ENCODE data around the gene GRID1. TPM values are rescaled to one million over a fixed set of nuclear protein-coding genes. Genes with fewer than 3 reads are reported as not detected.

GRID1 gene
- total RNA-seq, 2 experiments from 2014 or later, result not detected

- no peak overlapping the region for H3K27ac Mint-ChIP-seq
- H3K4me1 Mint-ChIP-seq, result no peaks in the 10 kb centered on the region
- H3K9me3 Mint-ChIP-seq, result no peaks in the 10 kb centered on the region
- H3K36me3 Mint-ChIP-seq (ENCODE audit: low read depth), result no peaks in the 10 kb centered on the region
- H3K27me3 Mint-ChIP-seq, result no peaks in the 10 kb centered on the region
- CTCF ChIA-PET, result no interaction called here
- H3K4me3 Mint-ChIP-seq, result no peak overlapping the region
- DNase-seq, result no peak
- POLR2A ChIA-PET, result no interaction called here
Measured at GRCh38 chr10:86231796-86232560, 134.6 kb downstream of the GRID1 start.

- H3K9me3 Mint-ChIP-seq, result no peaks in the 10 kb centered on the region
- CTCF ChIA-PET, result no interaction called here
- POLR2A ChIA-PET, result no interaction called here
- H3K36me3 Mint-ChIP-seq (ENCODE audit: low read depth), result no peaks in the 10 kb centered on the region
- no peak overlapping the region for H3K4me3 Mint-ChIP-seq
- no peak overlapping the region for H3K27ac Mint-ChIP-seq
- no peaks in the 10 kb centered on the region for H3K4me1 Mint-ChIP-seq
- no peak for DNase-seq
- H3K27me3 Mint-ChIP-seq, result no peaks in the 10 kb centered on the region
Measured at GRCh38 chr10:86230557-86231180, 135.9 kb downstream of the GRID1 start.

- POLR2A ChIA-PET, result no interaction called here
Measured at GRCh38 chr10:86229811-86230556, 136.6 kb downstream of the GRID1 start.

GRCh38 chr10:86229376-86229775 is 137.2 kb downstream of the GRID1 start:
- POLR2A ChIA-PET, result no interaction called here
- no peak for DNase-seq
- no peaks in the 10 kb centered on the region for H3K27me3 Mint-ChIP-seq
- CTCF ChIA-PET, result no interaction called here
- H3K4me3 Mint-ChIP-seq, result no peak overlapping the region
- no peaks in the 10 kb centered on the region for H3K36me3 Mint-ChIP-seq (ENCODE audit: low read depth)
- H3K9me3 Mint-ChIP-seq, result no peaks in the 10 kb centered on the region
- no peak overlapping the region for H3K27ac Mint-ChIP-seq
- no peaks in the 10 kb centered on the region for H3K4me1 Mint-ChIP-seq

More at GRCh38 chr10:86229811-86230556, 136.6 kb downstream of the GRID1 start:
- Mint-ChIP-seq H3K4me3 (no peak overlapping the region), H3K27ac (no peak overlapping the region), H3K9me3 (no peaks in the 10 kb centered on the region), H3K4me1 (no peaks in the 10 kb centered on the region), H3K36me3 (ENCODE audit: low read depth) (no peaks in the 10 kb centered on the region), H3K27me3 (no peaks in the 10 kb centered on the region)
- CTCF ChIA-PET, result no interaction called here
- DNase-seq, result no peak

- no peak overlapping the region for H3K27ac Mint-ChIP-seq
- H3K4me3 Mint-ChIP-seq, result no peak overlapping the region
- H3K36me3 Mint-ChIP-seq (ENCODE audit: low read depth), result no peaks in the 10 kb centered on the region
- CTCF ChIA-PET, result no interaction called here
- H3K9me3 Mint-ChIP-seq, result no peaks in the 10 kb centered on the region
- no peaks in the 10 kb centered on the region for H3K27me3 Mint-ChIP-seq
- no peaks in the 10 kb centered on the region for H3K4me1 Mint-ChIP-seq
- POLR2A ChIA-PET, result interaction anchor here (0.8 kb wide), 1 partner anchor 9 kb away, joined by 3 read pairs; no protein-coding TSS in a partner anchor
- no peak for DNase-seq
Measured at GRCh38 chr10:86227501-86228258, 138.9 kb downstream of the GRID1 start.

- H3K4me3 Mint-ChIP-seq, result no peak overlapping the region
- H3K9me3 Mint-ChIP-seq, result no peaks in the 10 kb centered on the region
- no peak overlapping the region for H3K27ac Mint-ChIP-seq
- DNase-seq, result no peak
- H3K27me3 Mint-ChIP-seq, result no peaks in the 10 kb centered on the region
- CTCF ChIA-PET, result no interaction called here
- H3K4me1 Mint-ChIP-seq, result no peaks in the 10 kb centered on the region
- POLR2A ChIA-PET, result interaction anchor here (0.8 kb wide), 1 partner anchor 9 kb away, joined by 3 read pairs; no protein-coding TSS in a partner anchor
- H3K36me3 Mint-ChIP-seq (ENCODE audit: low read depth), result no peaks in the 10 kb centered on the region
Measured at GRCh38 chr10:86226781-86227201, 139.8 kb downstream of the GRID1 start.

- CTCF ChIA-PET, result no interaction called here
- H3K9me3 Mint-ChIP-seq, result no peaks in the 10 kb centered on the region
- H3K27me3 Mint-ChIP-seq, result no peaks in the 10 kb centered on the region
- POLR2A ChIA-PET, result no interaction called here
- H3K4me3 Mint-ChIP-seq, result no peak overlapping the region
- H3K27ac Mint-ChIP-seq, result no peak overlapping the region
- no peaks in the 10 kb centered on the region for H3K4me1 Mint-ChIP-seq
- no peak for DNase-seq
- H3K36me3 Mint-ChIP-seq (ENCODE audit: low read depth), result no peaks in the 10 kb centered on the region
Measured at GRCh38 chr10:86226016-86226415, 140.6 kb downstream of the GRID1 start.

GRCh38 chr10:86225103-86225782 is 141.4 kb downstream of the GRID1 start:
- Mint-ChIP-seq H3K4me3 (no peak overlapping the region), H3K27ac (no peak overlapping the region), H3K36me3 (ENCODE audit: low read depth) (no peaks in the 10 kb centered on the region), H3K4me1 (no peaks in the 10 kb centered on the region), H3K9me3 (no peaks in the 10 kb centered on the region), H3K27me3 (no peaks in the 10 kb centered on the region)
- POLR2A ChIA-PET, result no interaction called here
- CTCF ChIA-PET, result no interaction called here
- DNase-seq, result no peak

- POLR2A ChIA-PET, result no interaction called here
- Mint-ChIP-seq H3K36me3 (ENCODE audit: low read depth) (no peaks in the 10 kb centered on the region), H3K27me3 (no peaks in the 10 kb centered on the region), H3K27ac (no peak overlapping the region), H3K4me1 (no peaks in the 10 kb centered on the region), H3K9me3 (no peaks in the 10 kb centered on the region), H3K4me3 (no peak overlapping the region)
- DNase-seq, result no peak
- CTCF ChIA-PET, result no interaction called here
Measured at GRCh38 chr10:86224354-86225102, 142.1 kb downstream of the GRID1 start.

GRCh38 chr10:86223256-86223655 is 143.3 kb downstream of the GRID1 start:
- ChIA-PET CTCF (no interaction called here), POLR2A (no interaction called here)
- no peak for DNase-seq
- Mint-ChIP-seq H3K9me3 (no peaks in the 10 kb centered on the region), H3K27ac (no peak overlapping the region), H3K36me3 (ENCODE audit: low read depth) (no peaks in the 10 kb centered on the region), H3K27me3 (no peaks in the 10 kb centered on the region), H3K4me3 (no peak overlapping the region), H3K4me1 (no peaks in the 10 kb centered on the region)

- CTCF ChIA-PET, result no interaction called here
Measured at GRCh38 chr10:86222687-86223086, 143.9 kb downstream of the GRID1 start.

GRCh38 chr10:86222336-86222650 is 144.3 kb downstream of the GRID1 start:
- no peak overlapping the region for H3K4me3 Mint-ChIP-seq
- DNase-seq, result no peak
- ChIA-PET CTCF (no interaction called here), POLR2A (no interaction called here)
- H3K27ac Mint-ChIP-seq, result no peak overlapping the region
- no peaks in the 10 kb centered on the region for H3K9me3 Mint-ChIP-seq
- H3K36me3 Mint-ChIP-seq (ENCODE audit: low read depth), result no peaks in the 10 kb centered on the region
- H3K4me1 Mint-ChIP-seq, result no peaks in the 10 kb centered on the region
- no peaks in the 10 kb centered on the region for H3K27me3 Mint-ChIP-seq

More at GRCh38 chr10:86222687-86223086, 143.9 kb downstream of the GRID1 start:
- no peaks in the 10 kb centered on the region for H3K36me3 Mint-ChIP-seq (ENCODE audit: low read depth)
- H3K27me3 Mint-ChIP-seq, result no peaks in the 10 kb centered on the region
- no peak for DNase-seq
- H3K4me3 Mint-ChIP-seq, result no peak overlapping the region
- H3K27ac Mint-ChIP-seq, result no peak overlapping the region
- H3K9me3 Mint-ChIP-seq, result no peaks in the 10 kb centered on the region
- H3K4me1 Mint-ChIP-seq, result no peaks in the 10 kb centered on the region
- POLR2A ChIA-PET, result no interaction called here

Measured in activated CD4-positive, alpha-beta memory T cell treated with anti-CD3 and anti-CD28 coated beads, Interleukin-2, amount 10 ng/mL, durations not matched to agents 7 days and 5 days (primary cell).